Stimulated activated CD8-positive, alpha-beta memory T cell treated with anti-CD3 and anti-CD28 coated beads, Interleukin-12 subunit alpha, Interleukin-12 subunit beta, amount 100 ng/mL, for 1 hour (primary cell): Measurements from ENCODE around the gene ZP2.
"Not testable (repeated sequence)": the region's sequence is repeated elsewhere in the genome, so short reads cannot be mapped to it uniquely, and the experiment has no call there.

Experiments used
- DNase-seq: peaks from one replicate; pipeline ENCODE4 v3.0.0-alpha.2; 2020; ENCODE audit warnings: low read depth

The ZP2 gene

GRCh38 chr16:21214086-21214485, 2.7 kb upstream of the ZP2 start:
- no peak for DNase-seq

GRCh38 chr16:21208446-21209230, 2.7 kb downstream of the ZP2 start:
- no peak for DNase-seq

- DNase-seq, result no peak
Measured at GRCh38 chr16:21206550-21206949, 4.8 kb downstream of the ZP2 start.

DNA sequence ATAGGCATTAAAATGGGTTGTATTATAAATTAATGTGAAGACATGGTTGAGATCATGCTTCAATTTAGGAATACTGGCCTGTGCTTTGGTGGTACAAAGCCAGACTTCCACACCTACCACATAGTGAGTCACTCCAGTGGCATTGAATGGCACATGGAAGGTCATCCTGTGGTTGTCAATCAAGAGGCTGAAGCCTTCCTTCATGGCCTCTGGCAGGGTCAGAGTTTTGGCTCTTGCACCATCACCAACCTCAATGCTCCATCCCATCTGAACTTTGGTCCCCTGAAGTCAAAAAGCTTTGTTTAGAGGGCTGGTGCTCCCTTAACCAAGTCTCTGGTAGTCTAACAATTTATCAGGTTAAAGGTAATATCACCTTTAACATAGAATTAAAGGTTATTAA, 6.1 kb downstream of the ZP2 start:
- no peak for DNase-seq

DNA sequence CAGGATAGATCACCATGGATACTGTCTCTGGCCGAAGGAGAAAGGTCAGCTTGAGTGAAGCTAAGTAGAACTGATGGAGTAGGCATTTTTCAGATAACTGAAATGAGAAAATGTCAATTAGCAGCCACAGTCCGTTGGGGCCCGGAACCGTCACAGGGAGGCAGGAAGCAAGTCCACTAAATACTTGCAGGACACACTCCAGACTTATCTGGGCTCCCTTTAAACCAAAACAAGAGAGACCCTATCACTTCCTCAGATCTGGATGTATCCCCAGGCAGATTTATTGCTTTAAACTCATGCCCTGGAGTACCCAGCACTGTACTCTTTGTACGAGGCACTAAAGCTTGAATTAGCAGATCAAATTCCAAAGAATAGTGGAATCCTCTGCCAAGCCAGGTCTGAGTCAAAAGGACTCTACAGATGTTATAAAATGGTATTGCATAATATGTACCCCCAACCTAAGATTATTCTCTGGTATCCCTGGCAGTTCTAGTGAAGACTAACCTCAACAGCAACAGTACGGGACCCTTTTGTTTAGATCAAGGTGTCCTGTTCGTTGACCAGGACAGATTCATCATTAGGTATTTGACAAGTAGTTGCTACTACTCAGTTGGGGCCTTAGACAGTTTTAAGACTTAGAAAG, 8.1 kb downstream of the ZP2 start:
- no peak for DNase-seq

DNA sequence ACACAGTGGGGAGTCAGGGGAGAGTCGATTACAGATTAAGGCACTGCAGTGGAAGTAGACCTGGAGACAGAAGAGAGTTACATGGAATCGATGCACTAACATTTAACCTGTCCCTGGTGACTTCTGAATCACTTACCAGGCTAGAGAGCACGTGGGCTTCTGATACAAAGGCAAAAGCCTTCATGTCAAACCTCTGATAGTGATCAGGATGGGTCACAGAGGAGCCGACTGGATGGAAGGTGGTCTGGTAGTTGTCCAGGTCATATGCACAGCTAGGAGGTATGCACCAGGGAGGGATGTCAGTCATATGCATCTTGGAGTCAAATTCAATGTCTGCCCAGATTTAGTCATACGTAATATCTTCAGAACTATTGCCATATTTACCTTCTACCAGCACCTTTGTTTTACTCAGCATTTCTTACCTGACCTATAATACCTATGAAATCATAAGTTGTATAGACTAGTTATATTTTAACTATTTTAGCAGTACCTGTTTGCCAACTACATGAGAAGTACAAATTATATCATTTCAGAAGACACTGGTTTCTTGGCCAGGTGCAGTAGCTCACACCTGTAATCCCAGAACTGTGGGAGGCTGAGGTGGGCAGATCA, 11.7 kb downstream of the ZP2 start:
- no peak for DNase-seq

DNA sequence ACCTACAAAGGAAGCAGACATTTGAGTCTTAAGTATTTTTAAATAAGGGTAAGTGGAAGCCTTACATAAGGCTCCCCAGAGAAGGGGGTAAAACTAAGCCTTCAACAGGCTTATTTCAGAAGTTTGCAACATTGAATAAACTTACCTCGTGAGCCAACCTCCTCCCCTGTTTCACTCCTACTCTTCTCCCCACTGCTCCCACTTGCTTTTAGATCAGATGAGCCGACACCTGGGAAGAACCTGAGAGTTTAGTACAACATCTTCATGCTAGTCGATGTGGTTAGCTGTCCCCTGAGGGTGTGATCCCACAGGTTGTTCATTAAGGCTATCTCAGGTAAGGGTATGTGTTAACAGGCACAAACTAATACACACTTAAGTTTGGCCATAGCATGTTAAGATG, 13.8 kb downstream of the ZP2 start:
- no peak for DNase-seq

- DNase-seq, result no peak
Measured at GRCh38 chr16:21197112-21197511, 14.3 kb downstream of the ZP2 start.

DNA sequence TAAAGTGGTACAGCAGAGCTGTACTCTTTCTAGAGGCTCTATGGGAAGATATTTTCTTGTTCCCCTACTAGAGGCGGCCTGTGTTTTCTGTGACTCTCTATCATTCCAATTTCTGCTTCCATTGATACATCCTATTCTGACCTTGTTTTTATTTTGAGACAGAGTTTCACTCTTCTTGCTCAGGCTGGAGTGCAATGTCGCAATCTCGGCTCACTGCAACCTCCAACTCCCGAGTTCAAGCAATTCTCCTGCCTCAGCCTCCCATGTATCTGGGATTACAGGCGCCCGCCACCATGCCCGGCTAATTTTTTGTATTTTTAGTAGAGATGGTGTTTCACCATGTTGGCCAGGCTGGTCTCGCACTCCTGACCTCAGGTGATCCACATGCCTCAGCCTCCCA, 16.0 kb downstream of the ZP2 start:
- DNase-seq, result not testable (repeated sequence)

DNA sequence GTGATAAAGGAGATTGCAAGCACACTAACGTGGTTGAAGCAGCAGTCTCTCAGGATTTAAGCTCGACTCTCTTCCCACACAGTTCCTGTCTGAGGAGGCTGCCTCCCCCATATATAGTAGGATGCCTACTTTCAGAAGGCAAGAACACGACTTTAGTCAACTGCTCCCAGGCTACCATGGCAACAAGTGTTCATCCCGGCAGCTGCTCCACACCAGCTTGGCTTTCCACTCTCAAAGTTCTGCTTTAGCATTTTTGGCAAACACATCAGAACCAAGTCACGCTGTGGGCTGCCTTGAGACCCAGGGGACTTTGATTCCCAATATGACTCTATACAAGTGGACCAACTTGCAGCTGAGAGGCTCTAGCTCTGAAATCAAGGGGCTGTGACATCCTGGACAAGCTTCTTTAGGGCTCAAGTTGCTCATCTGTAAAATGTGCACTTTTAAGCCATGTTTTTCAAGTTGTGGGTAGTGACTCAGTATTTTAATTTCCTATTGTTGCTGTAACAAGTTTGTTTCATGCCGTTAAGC, 16.5 kb downstream of the ZP2 start:
- no peak for DNase-seq

DNA sequence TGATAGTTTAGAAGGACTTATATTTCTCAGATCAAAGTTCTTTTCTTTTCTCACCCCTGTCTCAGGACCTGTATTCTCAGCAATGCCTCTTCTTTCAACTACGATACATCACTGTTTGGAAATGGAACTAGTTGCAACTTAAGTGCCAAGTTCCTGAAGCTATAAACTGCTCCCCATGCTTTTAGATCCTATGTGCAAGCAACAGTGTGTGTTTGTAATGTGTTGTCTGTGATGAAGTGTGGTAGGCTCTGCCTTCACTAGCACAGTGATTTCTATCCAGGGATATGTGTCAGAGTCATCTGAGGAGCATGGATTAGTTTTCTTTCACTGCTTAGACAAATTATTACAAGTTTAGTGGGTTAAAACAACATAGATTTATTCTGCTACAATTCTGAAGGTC, 18.4 kb downstream of the ZP2 start:
- DNase-seq, result no peak

- no peak for DNase-seq
Measured at GRCh38 chr16:21190599-21190998, 20.8 kb downstream of the ZP2 start.

GRCh38 chr16:21190013-21190412, 21.4 kb downstream of the ZP2 start:
- DNase-seq, result no peak

GRCh38 chr16:21189311-21189710, 22.1 kb downstream of the ZP2 start:
- DNase-seq, result no peak

GRCh38 chr16:21186326-21186691, 25.1 kb downstream of the ZP2 start:
- no peak for DNase-seq

GRCh38 chr16:21185659-21186325, 25.6 kb downstream of the ZP2 start:
- no peak for DNase-seq

DNA sequence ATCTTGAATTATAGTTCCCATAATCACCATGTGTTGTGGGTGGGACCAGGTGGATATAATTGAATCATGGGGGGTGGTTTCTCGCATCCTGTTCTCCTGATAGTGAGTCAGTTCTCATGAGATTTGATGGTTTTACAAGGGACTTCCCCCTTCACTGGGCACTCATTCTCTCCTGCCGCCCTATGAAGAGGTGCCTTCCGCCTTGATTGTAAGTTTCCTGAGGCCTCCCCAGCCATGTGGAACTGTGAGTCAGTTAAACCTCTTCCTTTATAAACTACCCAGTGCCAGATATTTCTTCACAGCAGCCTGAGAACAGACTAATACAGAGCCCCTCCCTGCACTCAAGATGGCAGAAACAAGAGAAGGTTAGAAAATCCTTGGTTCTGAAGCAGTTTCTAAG, 26.5 kb downstream of the ZP2 start:
- DNase-seq, result no peak

GRCh38 chr16:21183995-21184394, 27.4 kb downstream of the ZP2 start:
- no peak for DNase-seq

DNA sequence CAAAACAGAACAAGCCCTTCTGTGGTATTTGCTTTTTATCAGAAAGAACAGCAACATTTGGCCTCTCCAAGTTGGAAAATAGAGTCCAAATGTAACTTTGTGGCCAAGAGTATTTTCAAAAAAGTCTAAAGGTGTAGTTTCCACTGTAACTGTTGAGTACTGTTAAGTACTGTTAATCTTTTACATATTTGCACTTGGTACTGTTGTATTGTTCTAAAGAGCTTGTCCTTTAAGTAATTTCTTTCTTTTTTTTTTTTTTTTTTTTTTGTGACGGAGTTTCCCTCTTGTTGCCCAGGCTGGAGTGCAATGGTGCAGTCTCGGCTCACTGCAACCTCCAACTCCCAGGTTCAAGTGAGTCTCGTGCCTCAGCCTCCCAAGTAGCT, 31.4 kb downstream of the ZP2 start:
- DNase-seq, result no peak

DNA sequence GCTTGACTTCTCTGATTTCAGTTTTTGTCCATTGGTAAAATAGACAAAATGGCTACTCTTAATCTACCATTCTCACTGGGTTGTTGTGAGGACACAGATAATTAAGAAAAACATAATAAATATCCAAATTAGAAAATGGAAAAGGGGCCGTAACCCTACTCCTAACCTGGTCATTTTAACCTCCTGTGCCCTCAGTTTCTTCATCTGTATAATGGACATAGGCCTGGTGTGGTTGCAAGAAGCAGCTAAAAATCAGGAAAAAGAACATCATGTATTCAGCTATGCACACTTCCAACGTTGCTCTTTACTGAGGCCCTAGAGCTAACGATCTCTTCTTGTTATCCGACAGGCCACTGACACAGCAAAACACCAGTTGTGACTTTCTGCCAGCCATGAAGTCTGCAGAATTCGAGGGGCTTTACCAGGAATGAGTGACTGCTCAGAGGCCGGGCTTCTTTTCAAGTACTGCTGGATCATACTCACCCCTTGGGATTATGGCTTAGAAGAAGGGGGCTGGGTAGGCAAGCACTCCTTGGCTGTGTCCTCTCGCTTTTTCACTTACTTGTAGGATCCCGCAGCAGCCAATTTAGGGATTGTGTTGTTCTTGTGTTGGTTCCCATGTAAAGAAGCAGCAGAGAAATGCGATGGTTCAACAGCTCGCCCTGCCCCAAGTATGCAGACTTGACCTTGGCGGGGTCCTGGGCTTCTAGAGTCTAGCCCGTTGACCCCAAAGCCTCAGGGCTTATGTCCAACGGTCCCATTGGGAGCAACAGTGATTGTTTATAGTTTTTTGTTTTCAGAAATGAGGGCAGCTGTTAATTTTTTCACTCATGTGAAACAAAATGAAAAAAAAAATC, 32.0 kb downstream of the ZP2 start:
- no peak for DNase-seq

DNA sequence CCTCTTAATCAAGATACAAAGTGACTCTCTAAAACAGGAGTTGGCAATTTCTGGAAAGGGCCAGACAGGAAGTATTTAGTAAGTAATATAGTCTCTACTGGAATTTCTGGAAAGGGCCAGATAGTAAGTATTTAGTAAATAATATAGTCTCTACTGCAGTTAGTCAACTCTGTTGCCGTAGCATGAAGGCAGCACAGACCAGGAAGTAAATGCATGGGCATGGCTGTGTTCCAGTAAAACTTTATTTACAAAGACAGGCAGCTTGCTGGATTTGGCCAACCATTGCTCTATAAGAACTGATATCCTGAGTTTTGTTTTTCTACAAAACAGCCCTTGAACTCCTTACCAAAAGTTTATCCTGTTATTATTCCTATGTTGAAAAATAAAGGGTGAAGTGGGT, 36.0 kb downstream of the ZP2 start:
- no peak for DNase-seq

DNA sequence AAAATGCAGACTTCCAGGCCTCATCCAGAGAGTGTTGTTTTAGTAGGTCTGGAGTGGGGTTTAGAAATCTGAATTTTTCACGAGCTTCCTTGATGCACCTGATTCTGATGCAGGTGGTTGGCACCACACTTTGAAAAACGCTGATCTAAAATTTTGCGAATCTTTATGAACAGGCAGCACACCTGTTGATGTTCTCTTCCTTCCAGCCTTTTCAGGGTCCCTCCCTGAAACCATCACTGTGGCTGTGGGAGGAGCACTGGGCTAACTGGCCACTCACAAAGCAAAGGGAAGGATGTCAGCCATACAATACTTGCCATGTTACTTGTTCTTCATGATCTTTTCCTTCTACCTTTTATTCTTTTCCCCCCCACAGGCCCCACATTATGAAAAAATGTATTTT, 38.7 kb downstream of the ZP2 start:
- no peak for DNase-seq
